D721Med (cell line): ENCODE measurements around the gene ZNRF3.
A peak's percentile ranks its signal among the peaks of the same experiment; 100 is the strongest.
"Not testable (repeated sequence)": the region's sequence is repeated elsewhere in the genome, so short reads cannot be mapped to it uniquely, and the experiment has no call there.

ENCODE experiments used
- DNase-seq: peaks from one replicate; pipeline ENCODE4 v3.0.0; 2011; ENCODE audit warnings: low spot score; ENCODE audit not compliant: insufficient read length
- FAIRE-seq: peaks from 2 replicates; lab custom pipeline; 2011; peaks lifted over from hg19 to GRCh38; lab: Jason Lieb, UNC
- CTCF ChIP-seq: IDR thresholded peaks from 2 replicates; pipeline ENCODE4 v1.5.1; 2012; ENCODE audit warnings: mild to moderate bottlenecking, control low read depth; ENCODE audit not compliant: insufficient read depth; ENCODE audit errors: missing control alignments

Gene ZNRF3

GRCh38 chr22:29078036-29078868 is 194.9 kb downstream of the ZNRF3 start:
- FAIRE-seq, result no peak
- no peak for TF ChIP-seq CTCF
- DNase-seq, result no peak

- TF ChIP-seq CTCF, result no peak
- FAIRE-seq, result no peak
Measured at GRCh38 chr22:29078869-29079207, 195.5 kb downstream of the ZNRF3 start.

GRCh38 chr22:29079218-29079901 is 196.0 kb downstream of the ZNRF3 start:
- TF ChIP-seq CTCF, result peak; percentile 4
- DNase-seq, result no peak
- FAIRE-seq, result no peak

More at GRCh38 chr22:29078869-29079207, 195.5 kb downstream of the ZNRF3 start:
- no peak for DNase-seq

GRCh38 chr22:29080106-29080975 is 197.0 kb downstream of the ZNRF3 start:
- DNase-seq (no peak), FAIRE-seq (no peak)
- TF ChIP-seq CTCF, result no peak

GRCh38 chr22:29081517-29082236 is 198.3 kb downstream of the ZNRF3 start:
- no peak for TF ChIP-seq CTCF
- DNase-seq (no peak), FAIRE-seq (no peak)

- FAIRE-seq (no peak), DNase-seq (no peak)
- no peak for TF ChIP-seq CTCF
Measured at GRCh38 chr22:29082826-29083545, 199.6 kb downstream of the ZNRF3 start.

- not testable (repeated sequence) for FAIRE-seq, DNase-seq
Measured at GRCh38 chr22:29083576-29083932, 200.2 kb downstream of the ZNRF3 start.
